Superior temporal gyrus (tissue), 1 donor: ENCODE results near the gene NPHP4.

Experiments
- DNase-seq: peaks from one replicate; pipeline ENCODE4 v3.0.0-alpha.2; 2016; ENCODE audit errors: extremely low spot score

Gene NPHP4

GRCh38 chr1:5913078-5913845 is 79.0 kb downstream of the NPHP4 start:
- no peak for DNase-seq

GRCh38 chr1:5911871-5912271 is 80.4 kb downstream of the NPHP4 start:
- DNase-seq = no peak

DNA sequence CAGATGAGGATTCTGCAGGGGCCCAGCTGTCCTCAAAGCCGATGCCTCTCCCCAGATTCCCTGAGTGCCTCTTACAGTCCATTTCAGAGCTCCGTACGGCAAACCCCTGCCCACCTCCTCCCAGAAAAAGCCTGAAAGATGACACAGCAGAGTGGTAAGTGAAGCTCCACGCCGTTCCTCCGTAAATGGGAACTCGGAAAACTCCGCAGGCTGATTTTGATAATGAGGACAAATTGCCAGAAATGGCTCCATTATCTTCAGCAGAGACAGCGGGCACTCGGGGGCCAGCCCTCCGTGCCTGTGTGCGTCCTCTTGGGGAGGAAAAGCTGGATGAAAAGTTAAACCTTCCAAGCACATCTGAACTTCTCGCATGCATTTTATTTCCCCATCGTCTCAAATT is 81.1 kb downstream of the NPHP4 start:
- DNase-seq = no peak

GRCh38 chr1:5910666-5911065 is 81.6 kb downstream of the NPHP4 start:
- no peak for DNase-seq

DNA sequence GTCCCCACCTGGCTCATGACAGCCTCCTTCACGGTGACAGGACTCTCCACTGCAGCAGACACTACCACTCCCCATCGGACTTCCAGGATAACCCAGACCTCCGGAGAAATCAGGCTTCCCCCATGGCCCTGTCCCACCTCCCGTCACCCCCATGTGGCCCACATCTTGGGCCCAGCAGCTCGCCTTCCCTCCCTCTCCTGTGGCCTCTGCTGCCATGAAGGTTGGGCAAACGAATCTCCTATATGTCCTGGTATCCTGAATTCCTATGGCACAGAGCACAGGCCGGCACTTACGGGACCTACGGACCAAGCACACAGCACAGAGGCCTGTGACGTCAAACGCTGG is 82.0 kb downstream of the NPHP4 start:
- no peak for DNase-seq

DNA sequence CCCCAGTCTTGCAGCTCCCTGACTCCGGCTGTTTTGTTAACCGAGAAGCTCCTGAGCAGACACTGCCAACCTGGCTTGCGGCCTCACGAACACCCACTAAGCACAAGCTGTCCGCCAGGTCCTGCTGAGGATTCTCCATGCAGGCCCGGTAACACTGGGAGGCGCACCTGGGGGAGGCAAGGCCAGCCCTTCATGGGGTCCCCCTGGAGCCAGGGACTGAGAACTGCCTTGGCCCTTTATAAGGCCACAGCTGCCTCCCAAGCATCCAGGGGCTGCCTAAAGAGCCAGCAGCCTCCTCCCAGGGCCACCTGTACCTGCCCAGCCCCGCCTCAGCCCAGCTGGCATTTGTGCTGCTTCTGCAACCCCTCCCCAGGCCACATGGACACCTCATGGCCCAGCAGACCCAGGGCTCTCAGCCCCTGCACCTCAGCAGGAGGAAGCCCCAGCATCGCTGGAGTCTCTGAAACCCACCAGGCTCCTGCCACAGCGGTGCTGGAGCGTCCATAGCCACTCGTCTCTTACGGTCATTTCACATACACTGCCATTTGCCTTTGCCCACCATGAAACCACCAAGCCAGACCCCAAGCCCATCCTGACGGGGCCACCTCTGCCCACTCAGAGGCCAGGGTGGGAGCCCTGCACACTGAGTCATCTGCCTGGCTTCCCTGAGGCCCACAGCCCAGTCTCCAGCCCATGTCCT is 82.5 kb downstream of the NPHP4 start:
- DNase-seq = no peak

DNA sequence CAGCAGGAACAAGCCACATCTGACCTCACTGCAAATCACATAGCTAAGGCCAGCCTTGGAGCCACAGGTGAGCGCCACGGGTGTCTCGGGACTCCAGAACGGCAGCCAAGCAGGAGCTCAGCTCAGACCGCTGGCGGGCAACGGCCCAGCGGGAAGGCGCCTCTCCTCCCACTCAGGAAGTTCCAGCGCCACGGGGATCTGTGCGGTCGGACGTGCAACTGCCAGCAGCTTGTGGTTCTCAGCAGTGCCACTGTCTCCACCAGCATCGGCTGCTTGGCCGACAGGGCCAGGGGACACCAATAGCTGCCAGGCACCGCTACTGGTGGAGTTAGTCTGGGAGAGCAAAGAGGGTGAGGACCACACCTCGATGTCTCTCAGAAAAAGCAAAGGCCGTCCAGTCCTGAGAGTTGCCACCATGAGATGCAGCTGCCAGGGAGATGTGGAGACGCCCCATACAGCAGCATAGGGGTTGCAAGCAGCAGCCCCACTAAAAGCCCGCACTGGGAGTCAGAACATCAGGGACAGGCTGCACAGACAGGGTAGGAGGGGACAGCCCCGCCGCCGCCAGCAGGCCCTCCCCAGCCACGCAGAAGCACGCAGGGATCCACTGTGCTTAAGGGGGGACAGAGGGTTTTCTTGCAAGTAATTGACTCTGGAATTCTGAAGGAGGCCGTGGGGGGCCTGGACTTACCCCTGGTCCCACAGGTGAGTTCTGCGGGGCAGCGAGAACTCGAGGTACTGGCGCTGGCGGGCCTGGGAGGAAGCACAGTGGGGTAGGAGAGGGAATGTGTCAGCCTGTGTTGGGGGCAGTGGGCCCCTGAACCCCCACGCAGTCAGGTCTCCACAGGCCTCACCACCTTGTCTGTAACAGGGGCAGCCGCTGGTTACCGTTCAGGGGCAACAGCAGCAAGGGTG is 83.5 kb downstream of the NPHP4 start:
- DNase-seq = peak; percentile 38

DNA sequence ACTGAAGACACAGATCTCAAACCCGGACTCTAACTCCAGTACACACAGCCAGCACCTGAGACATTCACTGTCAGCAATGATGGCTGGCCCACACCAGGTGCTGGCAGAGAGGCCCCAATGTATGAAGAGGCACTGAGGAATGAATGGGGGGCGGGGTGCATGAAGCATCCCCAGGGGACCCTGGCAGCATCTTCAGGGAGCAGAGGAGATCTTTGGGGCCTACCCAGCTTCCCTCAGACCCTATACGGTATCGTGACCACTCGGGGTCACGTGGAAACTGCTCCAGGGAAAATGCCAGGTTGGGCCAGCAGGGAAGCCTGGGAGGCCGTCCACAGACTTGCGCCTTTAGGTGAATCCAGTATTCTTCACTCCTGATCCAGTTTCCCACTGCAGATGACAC is 84.3 kb downstream of the NPHP4 start:
- no peak for DNase-seq

DNA sequence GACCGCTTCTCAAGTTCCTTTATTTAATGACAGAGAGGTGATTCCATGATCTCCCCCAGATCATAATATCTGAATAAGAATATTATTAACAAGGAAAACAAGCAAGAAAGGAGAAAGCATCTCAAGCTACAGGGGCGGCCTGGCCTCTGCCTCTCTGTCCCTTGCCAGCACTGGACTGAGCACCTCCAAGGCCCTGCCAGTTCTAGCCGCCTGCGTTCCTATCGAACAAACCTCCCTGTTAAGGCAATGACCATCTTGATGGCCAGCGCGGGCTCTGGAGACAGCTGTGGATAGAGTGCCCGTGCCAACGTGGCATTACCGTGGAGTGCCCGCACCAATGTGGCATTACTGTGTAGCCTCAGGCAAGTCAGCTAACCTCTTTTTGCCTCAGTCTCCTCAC is 84.8 kb downstream of the NPHP4 start:
- no peak for DNase-seq

- no peak for DNase-seq
Measured at GRCh38 chr1:5906966-5907365, 85.3 kb downstream of the NPHP4 start.

DNA sequence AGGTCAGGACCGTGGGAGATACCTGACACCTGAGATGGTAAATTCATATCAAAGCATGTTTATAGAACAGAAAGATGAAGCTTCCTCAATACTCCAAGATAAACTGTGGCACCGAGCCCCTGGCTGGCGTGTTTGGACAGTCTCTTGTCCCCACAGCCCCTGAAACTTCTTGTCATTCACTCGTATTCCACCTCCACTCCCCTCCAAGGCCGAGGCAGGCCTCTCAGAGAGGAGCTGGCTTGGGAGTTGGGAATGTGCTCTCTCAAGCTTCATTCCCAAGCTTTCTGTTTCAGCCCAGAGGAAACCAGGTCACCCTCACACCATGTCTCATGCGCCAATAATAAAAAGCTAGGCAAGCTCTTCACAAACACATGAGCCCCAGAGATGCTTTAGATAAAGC is 86.1 kb downstream of the NPHP4 start:
- DNase-seq = no peak

DNA sequence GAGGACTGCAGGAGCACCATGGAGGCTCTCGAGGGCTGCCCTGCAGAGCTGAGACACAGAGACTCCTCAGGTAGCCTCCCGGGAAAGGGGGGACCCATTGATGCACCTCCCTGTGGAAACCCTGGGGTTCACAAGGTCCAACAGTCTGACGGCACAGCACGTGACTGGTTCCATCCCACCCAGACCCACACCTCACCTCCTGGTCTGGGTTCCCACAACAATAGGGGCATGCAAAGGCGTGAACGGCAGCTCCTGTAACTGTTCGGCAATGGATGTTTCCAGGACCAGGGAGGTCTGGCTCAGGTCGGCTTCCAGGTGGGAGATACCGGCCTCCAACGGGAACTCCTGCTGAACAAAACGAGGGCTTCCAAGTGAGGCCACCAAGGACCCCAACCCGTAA is 86.8 kb downstream of the NPHP4 start:
- no peak for DNase-seq

DNA sequence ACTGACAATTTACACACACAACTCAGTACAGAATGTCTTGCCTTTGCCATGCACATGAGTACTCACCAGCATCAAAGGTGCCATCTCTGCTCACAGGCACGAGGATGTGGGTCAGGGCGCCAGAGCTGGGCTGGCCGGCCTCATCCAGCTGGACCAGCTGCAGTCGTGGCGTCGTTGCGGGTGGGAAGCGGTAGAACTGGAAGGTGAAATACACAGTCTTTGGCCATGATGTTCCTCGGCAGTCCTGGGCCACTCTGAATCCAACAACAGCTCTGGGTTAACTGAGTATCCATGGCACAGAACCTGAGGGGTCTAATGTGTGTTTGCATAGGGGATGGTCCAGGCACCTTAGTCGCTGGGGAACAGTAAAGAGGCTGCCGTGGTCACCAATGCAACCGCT is 87.7 kb downstream of the NPHP4 start:
- no peak for DNase-seq

DNA sequence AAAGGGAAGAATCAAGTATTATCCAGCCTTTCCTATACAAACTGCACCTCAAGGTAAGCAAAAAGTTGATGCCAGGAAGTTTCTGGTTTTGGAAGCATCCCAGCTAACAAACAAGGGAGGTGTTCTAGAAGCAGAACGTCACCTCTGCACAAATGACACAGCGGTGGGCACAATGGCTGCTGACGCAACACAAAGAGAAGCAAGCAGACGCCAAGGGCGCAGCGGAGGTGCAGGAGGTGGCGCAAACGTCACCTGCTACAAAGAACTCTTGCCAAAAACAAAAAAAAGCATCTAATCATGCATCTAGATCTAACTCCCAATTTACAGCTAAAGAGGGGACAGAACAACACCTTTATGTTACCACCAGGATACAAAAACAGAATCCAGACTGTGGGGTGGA is 88.5 kb downstream of the NPHP4 start:
- no peak for DNase-seq

GRCh38 chr1:5903031-5903430 is 89.2 kb downstream of the NPHP4 start:
- no peak for DNase-seq

DNA sequence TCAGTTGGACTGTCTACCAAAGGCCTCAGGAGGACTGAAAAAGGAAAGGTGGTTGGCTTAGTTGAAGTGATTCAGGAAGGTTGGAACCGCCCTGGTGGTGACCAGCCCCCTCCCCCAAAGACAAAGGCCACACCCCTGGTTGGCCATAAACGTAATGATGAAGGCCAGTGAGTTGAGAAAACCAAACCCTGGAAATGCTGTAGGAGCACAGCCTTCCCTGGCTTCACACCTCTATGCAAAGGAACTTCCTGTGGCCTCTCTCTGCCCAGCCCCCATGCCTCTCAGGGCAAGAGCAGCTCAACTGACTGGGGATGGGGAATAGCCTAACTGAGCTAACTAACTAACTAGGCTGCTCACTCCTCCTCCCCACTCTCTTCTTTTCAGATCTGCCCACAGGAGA is 90.4 kb downstream of the NPHP4 start:
- no peak for DNase-seq

DNA sequence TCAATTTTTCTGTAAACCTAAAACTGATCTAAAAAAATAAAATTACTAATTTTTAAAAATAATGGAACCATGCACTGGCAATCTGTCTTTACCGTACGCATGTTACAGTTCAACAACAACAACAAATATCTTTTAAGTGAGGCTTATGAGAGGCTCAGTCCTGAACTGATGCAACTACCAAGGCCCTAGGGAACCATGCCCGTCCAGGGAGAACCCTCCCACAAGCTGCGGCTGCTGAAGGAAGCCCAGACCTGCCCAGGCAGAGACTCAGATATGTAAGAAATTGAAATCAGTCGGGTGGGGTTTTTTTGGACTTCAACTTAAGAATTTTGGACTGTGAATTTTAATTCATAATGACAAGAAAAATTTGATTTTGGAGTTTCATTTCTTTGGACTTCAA is 91.1 kb downstream of the NPHP4 start:
- no peak for DNase-seq

- DNase-seq = no peak
Measured at GRCh38 chr1:5898266-5898665, 94.0 kb downstream of the NPHP4 start.

DNA sequence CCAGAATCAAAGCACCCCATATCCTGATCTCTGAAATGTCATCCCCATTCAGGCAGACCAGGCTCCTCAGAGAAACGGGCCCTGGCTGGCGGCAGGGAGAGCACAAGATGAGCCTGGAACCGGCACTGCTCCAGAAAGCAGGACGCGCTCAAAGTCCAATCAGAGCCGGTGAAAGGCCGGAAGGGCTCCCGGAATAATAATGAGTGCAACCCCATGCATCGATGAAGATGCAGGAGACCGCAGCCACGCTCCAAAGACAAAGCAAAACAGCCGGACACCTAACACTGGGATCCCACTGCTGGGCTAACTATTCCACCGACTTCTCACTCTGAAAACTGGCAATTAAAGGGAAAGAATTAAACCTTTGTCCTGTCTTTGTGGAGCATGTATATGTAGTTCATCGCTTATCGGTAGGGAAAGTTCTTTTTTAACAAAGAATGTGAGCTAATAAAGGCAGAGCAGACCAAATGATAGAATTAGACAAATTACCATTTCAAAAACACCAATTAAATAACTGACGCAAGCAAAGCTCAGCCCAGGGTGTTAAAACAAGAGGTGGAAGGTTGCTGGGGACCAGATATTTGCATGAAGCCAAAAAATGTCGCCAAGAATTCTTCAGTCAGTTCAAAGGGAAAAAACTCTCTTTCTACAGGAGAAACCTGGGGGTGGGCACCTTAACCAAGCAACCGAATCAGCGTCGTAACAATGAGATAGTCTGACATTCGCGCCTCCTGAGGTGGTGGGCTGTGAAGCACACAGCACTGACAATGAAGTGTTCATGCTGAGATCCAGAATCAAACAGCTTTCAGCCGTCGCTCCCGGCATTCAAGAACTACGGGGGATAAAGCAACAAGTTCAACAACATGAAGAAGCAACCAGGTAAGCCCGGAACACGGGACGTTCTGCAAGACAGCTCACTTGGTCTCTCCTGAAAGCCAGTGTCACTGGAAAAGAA is 95.2 kb downstream of the NPHP4 start:
- DNase-seq = no peak

DNA sequence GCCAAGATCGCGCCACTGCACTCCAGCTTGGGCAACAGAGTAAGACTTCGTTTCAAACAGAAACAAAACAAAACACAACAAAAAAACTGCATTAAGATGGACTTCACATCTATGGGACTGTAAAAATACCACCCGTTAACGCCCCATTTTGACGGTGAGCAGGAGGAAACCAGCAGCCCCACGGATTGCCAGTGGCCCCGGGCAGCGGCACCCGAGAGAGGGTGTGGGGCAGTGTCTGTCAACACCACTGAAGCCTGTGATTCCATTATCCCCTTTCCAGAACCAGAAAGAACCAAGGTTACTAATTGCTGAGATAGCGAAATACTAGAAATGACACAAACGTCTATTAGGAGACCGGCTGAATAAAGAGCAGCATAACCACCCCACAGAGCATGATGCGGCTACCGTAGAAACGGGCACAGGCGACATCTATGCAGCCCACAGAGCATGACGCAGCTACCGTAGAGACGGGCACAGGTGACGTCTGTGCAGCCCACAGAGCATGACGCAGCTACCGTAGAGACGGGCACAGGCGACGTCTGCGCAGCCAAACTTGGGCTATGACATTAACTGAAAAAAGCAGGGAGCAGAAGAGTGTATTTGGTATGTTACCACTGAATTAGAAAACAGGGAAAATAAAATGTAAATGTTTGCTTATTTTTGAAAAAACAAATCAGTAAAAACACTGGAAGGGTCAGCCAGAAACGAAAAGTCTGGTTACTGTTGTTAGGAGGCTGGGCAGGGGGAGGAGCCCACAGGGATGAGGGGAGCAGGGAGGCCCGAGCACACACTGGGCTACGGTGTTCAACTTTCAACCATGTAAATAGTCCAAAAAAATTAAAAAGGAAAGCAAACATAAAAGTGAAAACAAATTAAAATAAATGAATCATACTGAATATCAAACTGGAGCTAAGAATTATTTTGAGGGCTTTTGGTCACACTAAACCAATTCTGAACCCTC is 96.5 kb downstream of the NPHP4 start:
- DNase-seq = no peak
